ENCODE data around the gene ANTXR2. TPM values are rescaled to one million over a fixed set of nuclear protein-coding genes. Genes with fewer than 3 reads are reported as not detected.

The ANTXR2 gene
- total RNA-seq, 1 donor from 2014 or later: 28.3 TPM

DNA sequence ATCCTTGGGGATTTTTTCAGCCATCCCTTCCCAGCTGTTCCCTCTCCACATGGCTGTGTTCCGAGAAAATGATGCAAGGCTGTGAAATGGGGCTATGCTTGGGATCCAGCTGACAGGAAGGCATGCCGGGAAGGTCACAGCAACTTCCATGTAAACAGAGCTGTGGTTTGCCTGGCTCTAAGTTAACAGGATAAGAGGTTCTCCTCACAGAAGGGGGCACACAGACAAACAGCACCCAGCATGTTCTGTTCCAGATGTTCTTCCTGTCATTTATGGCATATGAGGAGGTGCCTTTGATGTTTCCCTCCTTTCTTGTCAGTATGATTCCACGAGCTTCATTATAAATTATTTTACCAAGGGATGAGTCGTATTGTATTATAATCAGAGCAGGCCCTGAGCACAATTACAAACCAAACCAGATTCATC is 220.7 kb downstream of the ANTXR2 start:
- no peaks in the 10 kb centered on the region for H4K20me1 ChIP-seq (ENCODE audit: low read depth)
- H3F3A ChIP-seq (ENCODE audit: low read depth): no peaks in the 10 kb centered on the region
- Mint-ChIP-seq H3K27ac (no peak overlapping the region), H3K4me1 (peaks cover 2% of the 10 kb centered on the region), H3K36me3 (no peaks in the 10 kb centered on the region), H3K9me3 (no peaks in the 10 kb centered on the region), H3K27me3 (ENCODE audit: insufficient read depth, low read depth) (no peaks in the 10 kb centered on the region), H3K4me3 (no peak overlapping the region)
- no peaks in the 10 kb centered on the region for H3K79me2 ChIP-seq (ENCODE audit: low read depth)
- H3K27ac ChIP-seq: no peak overlapping the region
- H3K9me3 ChIP-seq (ENCODE audit: low read depth): no peaks in the 10 kb centered on the region
- H3K27me3 ChIP-seq: no peaks in the 10 kb centered on the region
- no peak overlapping the region for H3K9ac ChIP-seq
- H2AFZ ChIP-seq (replicated peaks): no peak overlapping the region
- no peak for DNase-seq (ENCODE audit: low spot score)
- H3K4me3 ChIP-seq: no peak overlapping the region
- TF ChIP-seq EZH2phosphoT487 (IDR thresholded peaks at IDR 0.05) (no peak), EZH2 (IDR thresholded peaks at IDR 0.05) (no peak)
- TF ChIP-seq, protein P1, sequence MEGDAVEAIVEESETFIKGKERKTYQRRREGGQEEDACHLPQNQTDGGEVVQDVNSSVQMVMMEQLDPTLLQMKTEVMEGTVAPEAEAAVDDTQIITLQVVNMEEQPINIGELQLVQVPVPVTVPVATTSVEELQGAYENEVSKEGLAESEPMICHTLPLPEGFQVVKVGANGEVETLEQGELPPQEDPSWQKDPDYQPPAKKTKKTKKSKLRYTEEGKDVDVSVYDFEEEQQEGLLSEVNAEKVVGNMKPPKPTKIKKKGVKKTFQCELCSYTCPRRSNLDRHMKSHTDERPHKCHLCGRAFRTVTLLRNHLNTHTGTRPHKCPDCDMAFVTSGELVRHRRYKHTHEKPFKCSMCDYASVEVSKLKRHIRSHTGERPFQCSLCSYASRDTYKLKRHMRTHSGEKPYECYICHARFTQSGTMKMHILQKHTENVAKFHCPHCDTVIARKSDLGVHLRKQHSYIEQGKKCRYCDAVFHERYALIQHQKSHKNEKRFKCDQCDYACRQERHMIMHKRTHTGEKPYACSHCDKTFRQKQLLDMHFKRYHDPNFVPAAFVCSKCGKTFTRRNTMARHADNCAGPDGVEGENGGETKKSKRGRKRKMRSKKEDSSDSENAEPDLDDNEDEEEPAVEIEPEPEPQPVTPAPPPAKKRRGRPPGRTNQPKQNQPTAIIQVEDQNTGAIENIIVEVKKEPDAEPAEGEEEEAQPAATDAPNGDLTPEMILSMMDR (IDR thresholded peaks at IDR 0.05): no peak
- H3K36me3 ChIP-seq: no peaks in the 10 kb centered on the region
- no peaks in the 10 kb centered on the region for H3K4me1 ChIP-seq
- no peak overlapping the region for H3K4me2 ChIP-seq

DNA sequence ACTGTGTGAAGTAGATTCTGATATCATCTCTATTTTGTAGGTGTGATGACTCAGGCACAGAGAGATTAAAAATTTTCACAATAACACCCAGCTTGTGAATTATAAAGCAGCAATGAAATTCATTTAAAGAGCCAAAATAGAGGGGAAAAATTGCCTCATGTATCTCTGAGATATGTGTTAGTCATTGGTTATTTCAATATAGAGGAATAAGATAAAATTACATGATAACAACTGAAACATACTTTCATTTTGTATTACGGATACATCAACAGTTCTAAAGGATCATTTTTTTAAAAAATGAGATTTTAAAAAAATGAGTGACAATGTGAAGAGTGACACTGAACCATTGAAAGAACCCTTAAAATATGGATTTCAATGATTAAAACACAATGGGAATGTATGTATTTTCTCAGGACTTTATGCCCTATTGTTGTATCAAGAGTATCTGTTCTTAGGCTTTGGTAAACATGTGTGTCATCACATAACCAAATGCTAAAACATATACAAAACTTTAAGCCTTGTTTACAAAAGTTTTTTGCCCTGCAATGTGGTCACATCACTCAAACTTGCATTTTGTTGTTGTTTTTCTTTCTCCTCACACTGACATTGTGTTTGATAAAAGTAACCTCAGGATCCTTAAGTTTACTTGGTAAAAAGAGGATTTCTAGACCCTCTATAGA is 221.3 kb downstream of the ANTXR2 start:
- Mint-ChIP-seq H3K27ac (no peak overlapping the region), H3K9me3 (no peaks in the 10 kb centered on the region), H3K4me1 (peaks cover 2% of the 10 kb centered on the region), H3K36me3 (no peaks in the 10 kb centered on the region), H3K27me3 (ENCODE audit: insufficient read depth, low read depth) (no peaks in the 10 kb centered on the region), H3K4me3 (no peak overlapping the region)
- H3K27ac ChIP-seq: no peak overlapping the region
- no peak overlapping the region for H2AFZ ChIP-seq (replicated peaks)
- H3K9me3 ChIP-seq (ENCODE audit: low read depth): no peaks in the 10 kb centered on the region
- no peaks in the 10 kb centered on the region for H3K79me2 ChIP-seq (ENCODE audit: low read depth)
- no peaks in the 10 kb centered on the region for H3K36me3 ChIP-seq
- no peak overlapping the region for H3K4me3 ChIP-seq
- no peaks in the 10 kb centered on the region for H3K4me1 ChIP-seq
- TF ChIP-seq EZH2phosphoT487 (IDR thresholded peaks at IDR 0.05) (no peak), EZH2 (IDR thresholded peaks at IDR 0.05) (no peak)
- TF ChIP-seq, protein P1 (IDR thresholded peaks at IDR 0.05): no peak
- H3K27me3 ChIP-seq: no peaks in the 10 kb centered on the region
- DNase-seq (ENCODE audit: low spot score): no peak
- H3F3A ChIP-seq (ENCODE audit: low read depth): no peaks in the 10 kb centered on the region
- no peak overlapping the region for H3K9ac ChIP-seq
- no peaks in the 10 kb centered on the region for H4K20me1 ChIP-seq (ENCODE audit: low read depth)
- H3K4me2 ChIP-seq: no peak overlapping the region

Other genes starting within 250 kb of the ANTXR2 start
- gene PRDM8, start 124.3 kb upstream of the ANTXR2 start, total RNA-seq (ENCODE audit: low replicate concordance): 0.03 TPM in 1 of 2 replicates, not detected in the other
- gene FGF5, start 193.4 kb upstream of the ANTXR2 start, total RNA-seq (ENCODE audit: low replicate concordance): not detected in 2 replicates

All from neural progenitor cell (in vitro differentiated cells).